Coronary artery (tissue), 2 donors: ENCODE data around the gene KHK.

Experiments used
- DNase-seq: peaks from one replicate; pipeline ENCODE4 v3.0.0-alpha.2; 2017; ENCODE audit warnings: low spot score
- H3K27ac ChIP-seq, 2 donors: fragments of 200-600 bp; sonication (generic); one replicate each; pipeline ENCODE4 v1.5.1; 2016 to 2019
- H3K4me3 ChIP-seq: fragments of 200-600 bp; sonication (generic); 2 replicates; pipeline ENCODE4 v1.5.1; 2016; ENCODE audit warnings: mild to moderate bottlenecking, moderate library complexity
- TF ChIP-seq, protein P1 (sequence below): fragments of 200-600 bp; sonication (generic); IDR thresholded peaks from one replicate; pipeline ENCODE4 v1.5.1; 2019; ENCODE audit warnings: antibody characterized with exemption

KHK gene

DNA sequence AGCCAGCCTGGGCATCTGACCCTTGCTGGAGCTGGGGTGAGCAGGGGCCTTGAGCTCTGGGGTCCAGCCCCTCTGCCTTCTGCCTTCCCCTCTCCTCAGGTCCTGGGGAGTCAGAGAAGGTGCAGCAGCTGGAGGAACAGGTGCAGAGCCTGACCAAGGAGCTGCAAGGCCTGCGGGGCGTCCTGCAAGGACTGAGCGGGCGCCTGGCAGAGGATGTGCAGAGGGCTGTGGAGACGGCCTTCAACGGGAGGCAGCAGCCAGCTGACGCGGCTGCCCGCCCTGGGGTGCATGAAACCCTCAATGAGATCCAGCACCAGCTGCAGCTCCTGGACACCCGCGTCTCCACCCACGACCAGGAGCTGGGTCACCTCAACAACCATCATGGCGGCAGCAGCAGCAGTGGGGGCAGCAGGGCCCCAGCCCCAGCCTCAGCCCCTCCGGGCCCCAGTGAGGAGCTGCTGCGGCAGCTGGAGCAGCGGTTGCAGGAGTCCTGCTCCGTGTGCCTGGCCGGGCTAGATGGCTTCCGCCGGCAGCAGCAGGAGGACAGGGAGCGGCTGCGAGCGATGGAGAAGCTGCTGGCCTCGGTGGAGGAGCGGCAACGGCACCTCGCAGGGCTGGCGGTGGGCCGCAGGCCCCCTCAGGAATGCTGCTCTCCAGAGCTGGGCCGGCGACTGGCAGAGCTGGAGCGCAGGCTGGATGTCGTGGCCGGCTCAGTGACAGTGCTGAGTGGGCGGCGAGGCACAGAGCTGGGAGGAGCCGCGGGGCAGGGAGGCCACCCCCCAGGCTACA is 4.4 kb upstream of the KHK start:
- no peak for DNase-seq

DNA sequence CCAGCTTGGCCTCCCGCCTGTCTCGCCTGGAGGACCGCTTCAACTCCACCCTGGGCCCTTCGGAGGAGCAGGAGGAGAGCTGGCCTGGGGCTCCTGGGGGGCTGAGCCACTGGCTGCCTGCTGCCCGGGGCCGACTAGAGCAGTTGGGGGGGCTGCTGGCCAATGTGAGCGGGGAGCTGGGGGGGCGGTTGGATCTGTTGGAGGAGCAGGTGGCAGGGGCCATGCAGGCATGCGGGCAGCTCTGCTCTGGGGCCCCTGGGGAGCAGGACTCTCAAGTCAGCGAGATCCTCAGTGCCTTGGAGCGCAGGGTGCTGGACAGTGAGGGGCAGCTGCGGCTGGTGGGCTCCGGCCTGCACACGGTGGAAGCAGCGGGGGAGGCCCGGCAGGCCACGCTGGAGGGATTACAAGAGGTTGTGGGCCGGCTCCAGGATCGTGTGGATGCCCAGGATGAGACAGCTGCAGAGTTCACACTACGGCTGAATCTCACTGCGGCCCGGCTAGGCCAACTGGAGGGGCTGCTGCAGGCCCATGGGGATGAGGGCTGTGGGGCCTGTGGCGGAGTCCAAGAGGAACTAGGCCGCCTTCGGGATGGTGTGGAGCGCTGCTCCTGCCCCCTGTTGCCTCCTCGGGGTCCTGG is 3.7 kb upstream of the KHK start:
- DNase-seq, result no peak
- Histone ChIP-seq H3K4me3 (no peak overlapping the region), H3K27ac (no peak overlapping the region)
- TF ChIP-seq, protein P1, sequence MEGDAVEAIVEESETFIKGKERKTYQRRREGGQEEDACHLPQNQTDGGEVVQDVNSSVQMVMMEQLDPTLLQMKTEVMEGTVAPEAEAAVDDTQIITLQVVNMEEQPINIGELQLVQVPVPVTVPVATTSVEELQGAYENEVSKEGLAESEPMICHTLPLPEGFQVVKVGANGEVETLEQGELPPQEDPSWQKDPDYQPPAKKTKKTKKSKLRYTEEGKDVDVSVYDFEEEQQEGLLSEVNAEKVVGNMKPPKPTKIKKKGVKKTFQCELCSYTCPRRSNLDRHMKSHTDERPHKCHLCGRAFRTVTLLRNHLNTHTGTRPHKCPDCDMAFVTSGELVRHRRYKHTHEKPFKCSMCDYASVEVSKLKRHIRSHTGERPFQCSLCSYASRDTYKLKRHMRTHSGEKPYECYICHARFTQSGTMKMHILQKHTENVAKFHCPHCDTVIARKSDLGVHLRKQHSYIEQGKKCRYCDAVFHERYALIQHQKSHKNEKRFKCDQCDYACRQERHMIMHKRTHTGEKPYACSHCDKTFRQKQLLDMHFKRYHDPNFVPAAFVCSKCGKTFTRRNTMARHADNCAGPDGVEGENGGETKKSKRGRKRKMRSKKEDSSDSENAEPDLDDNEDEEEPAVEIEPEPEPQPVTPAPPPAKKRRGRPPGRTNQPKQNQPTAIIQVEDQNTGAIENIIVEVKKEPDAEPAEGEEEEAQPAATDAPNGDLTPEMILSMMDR, result no peak

More for the DNA sequence above, 4.4 kb upstream of the KHK start:
- H3K4me3 ChIP-seq, result no peak overlapping the region
- TF ChIP-seq, protein P1, result no peak
- H3K27ac ChIP-seq, result no peak overlapping the region

DNA sequence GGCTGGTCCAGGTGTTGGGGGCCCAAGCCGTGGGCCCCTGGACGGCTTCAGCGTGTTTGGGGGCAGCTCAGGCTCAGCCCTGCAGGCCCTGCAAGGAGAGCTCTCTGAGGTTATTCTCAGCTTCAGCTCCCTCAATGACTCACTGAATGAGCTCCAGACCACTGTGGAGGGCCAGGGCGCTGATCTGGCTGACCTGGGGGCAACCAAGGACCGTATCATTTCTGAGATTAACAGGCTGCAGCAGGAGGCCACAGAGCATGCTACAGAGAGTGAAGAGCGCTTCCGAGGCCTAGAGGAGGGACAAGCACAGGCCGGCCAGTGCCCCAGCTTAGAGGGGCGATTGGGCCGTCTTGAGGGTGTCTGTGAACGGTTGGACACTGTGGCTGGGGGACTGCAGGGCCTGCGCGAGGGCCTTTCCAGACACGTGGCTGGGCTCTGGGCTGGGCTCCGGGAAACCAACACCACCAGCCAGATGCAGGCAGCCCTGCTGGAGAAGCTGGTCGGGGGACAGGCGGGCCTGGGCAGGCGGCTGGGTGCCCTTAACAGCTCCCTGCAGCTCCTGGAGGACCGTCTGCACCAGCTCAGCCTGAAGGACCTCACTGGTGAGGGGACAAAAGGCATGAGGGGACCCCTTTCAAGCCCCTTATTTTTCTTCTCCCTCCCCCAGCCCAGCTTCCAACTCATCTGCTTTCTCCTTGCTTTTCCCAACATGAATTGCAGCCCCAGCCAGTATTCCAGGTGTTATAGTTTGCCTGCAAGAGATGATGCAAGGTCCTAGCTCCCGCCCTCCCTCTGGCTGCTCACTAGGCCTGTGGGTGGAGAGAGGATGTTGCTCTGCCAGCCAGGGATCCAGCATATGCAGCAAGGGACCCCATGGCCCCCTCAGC is 2.9 kb upstream of the KHK start:
- H3K27ac ChIP-seq, result no peak overlapping the region
- TF ChIP-seq, protein P1, result no peak
- H3K4me3 ChIP-seq, result no peak overlapping the region
- DNase-seq, result no peak

DNA sequence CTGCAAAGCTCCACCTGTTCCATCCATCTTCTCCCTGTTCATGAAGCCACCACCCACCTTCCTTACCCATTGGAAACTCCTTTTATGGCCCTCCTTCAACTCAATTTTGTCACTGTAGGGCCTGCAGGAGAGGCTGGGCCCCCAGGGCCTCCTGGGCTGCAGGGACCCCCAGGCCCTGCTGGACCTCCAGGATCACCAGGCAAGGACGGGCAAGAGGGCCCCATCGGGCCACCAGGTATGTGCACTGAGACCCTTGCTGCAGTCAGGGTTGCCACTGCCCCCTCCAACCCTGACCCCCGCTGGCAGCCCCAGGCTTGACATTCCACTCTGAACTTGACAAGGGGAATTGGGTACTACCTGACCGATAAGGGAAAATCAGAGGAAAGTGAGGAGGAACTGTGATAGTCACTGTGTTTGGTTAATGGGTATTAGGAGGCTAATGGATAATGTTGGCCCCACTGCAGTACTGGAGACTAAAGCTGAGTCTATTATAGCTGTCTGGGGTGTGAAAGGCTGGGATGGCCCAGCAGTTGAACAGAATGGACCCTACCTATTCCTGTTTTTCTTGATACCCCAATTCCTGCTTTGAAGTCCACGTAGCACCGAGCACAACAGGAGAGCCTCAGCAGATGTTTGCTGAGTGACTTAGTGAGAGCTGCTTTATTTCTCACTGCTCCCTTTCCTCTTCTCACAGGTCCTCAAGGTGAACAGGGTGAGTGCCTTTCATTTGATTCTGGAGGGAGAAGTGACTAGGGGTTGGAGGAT is 2.1 kb upstream of the KHK start:
- Histone ChIP-seq H3K4me3 (no peak overlapping the region), H3K27ac (peak overlapping the region in 1 of 2 donors; percentile 93)
- no peak for DNase-seq
- TF ChIP-seq, protein P1, result no peak

DNA sequence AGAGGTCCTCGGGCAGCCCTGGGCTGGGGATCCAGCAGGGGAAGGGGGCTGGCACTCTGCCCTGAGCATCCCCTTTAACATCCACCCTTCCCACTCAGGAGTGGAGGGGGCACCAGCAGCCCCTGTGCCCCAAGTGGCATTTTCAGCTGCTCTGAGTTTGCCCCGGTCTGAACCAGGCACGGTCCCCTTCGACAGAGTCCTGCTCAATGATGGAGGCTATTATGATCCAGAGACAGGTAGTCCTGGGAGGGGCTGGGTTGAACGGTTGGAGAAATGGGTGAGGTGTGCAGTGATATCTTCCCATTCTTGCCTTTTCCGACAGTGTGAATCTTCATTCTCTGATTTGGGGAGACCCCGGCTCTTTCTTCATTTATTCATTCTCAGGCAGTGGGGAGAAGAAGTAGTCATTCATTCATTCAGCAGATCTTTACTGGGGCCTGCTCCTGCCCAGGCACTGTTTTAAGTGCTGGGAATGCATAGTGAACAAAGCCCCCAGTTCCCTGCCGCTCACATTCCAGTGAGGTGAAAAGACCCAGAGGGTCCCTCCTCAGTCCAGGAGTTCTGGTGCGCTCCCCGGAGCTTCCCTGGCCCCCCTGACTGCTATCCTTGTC is 1.4 kb upstream of the KHK start:
- H3K4me3 ChIP-seq, result peak overlapping the region; percentile 79
- TF ChIP-seq, protein P1, result peak; percentile 19
- DNase-seq, result no peak
- peak overlapping the region in 1 of 2 donors; percentile 93 for H3K27ac ChIP-seq

DNA sequence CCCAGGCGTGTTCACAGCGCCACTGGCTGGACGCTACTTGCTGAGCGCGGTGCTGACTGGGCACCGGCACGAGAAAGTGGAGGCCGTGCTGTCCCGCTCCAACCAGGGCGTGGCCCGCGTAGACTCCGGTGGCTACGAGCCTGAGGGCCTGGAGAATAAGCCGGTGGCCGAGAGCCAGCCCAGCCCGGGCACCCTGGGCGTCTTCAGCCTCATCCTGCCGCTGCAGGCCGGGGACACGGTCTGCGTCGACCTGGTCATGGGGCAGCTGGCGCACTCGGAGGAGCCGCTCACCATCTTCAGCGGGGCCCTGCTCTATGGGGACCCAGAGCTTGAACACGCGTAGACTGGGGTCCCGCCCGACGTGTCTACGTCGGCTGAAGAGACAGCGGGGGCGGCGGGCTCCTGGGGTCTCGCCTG is 891 bp upstream of the KHK start:
- TF ChIP-seq, protein P1, result no peak
- peak overlapping the region; percentile 79 for H3K4me3 ChIP-seq
- H3K27ac ChIP-seq, result peak overlapping the region; percentile 58 to 93
- peak; percentile 91 for DNase-seq
